GM12865 (cell line): ENCODE results near the gene RMP24.

Source experiments
- DNase-seq: peaks from one replicate; pipeline ENCODE4 v3.0.0; 2010; ENCODE audit warnings: low read depth
- H3K4me3 ChIP-seq: 2 replicates; pipeline ENCODE4 v1.5.1; 2011; ENCODE audit warnings: mild to moderate bottlenecking, low read depth, low read length, control low read depth
- CTCF ChIP-seq: IDR thresholded peaks from 2 replicates; pipeline ENCODE4 v1.5.1; 2011; ENCODE audit warnings: low read length, control low read depth, low read depth, inconsistent platforms; ENCODE audit not compliant: insufficient read depth; ENCODE audit errors: missing control alignments

Gene RMP24

GRCh38 chr18:35942661-35943060 is 29.8 kb upstream of the RMP24 start:
- TF ChIP-seq CTCF: no peak
- H3K4me3 ChIP-seq: no peak overlapping the region
- no peak for DNase-seq

GRCh38 chr18:35948080-35948479 is 24.4 kb upstream of the RMP24 start:
- H3K4me3 ChIP-seq: no peak overlapping the region
- DNase-seq: no peak
- TF ChIP-seq CTCF: no peak

- no peak overlapping the region for H3K4me3 ChIP-seq
- no peak for DNase-seq
- no peak for TF ChIP-seq CTCF
These were observed 23.4 kb upstream of the RMP24 start for GRCh38 chr18:35949090-35949489.

- no peak overlapping the region for H3K4me3 ChIP-seq
- TF ChIP-seq CTCF: peak; percentile 83
- peak; percentile 56 for DNase-seq
These were observed 22.4 kb upstream of the RMP24 start for GRCh38 chr18:35949903-35950627.

- no peak overlapping the region for H3K4me3 ChIP-seq
These were observed 21.9 kb upstream of the RMP24 start for GRCh38 chr18:35950628-35950982.

GRCh38 chr18:35953688-35954087 is 18.8 kb upstream of the RMP24 start:
- peak; percentile 63 for DNase-seq
- no peak overlapping the region for H3K4me3 ChIP-seq
- no peak for TF ChIP-seq CTCF

More at GRCh38 chr18:35950628-35950982, 21.9 kb upstream of the RMP24 start:
- DNase-seq: no peak
- no peak for TF ChIP-seq CTCF

GRCh38 chr18:35956226-35956625 is 16.3 kb upstream of the RMP24 start:
- no peak for TF ChIP-seq CTCF
- DNase-seq: no peak
- H3K4me3 ChIP-seq: no peak overlapping the region
